ENCODE measurements around the gene DIAPH3.

The DIAPH3 gene

GRCh38 chr13:60152904-60153303, 10.8 kb downstream of the DIAPH3 start:
- DNase-seq (ENCODE audit: low read depth in 1 of 2, low spot score in 1 of 2), result no peak

- DNase-seq (ENCODE audit: low read depth in 1 of 2, low spot score in 1 of 2), result no peak
These were observed 11.6 kb downstream of the DIAPH3 start for GRCh38 chr13:60152114-60152513.

GRCh38 chr13:60150538-60150937, 13.2 kb downstream of the DIAPH3 start:
- no peak for DNase-seq (ENCODE audit: low read depth in 1 of 2, low spot score in 1 of 2)

- DNase-seq (ENCODE audit: low read depth in 1 of 2, low spot score in 1 of 2), result no peak
These were observed 14.8 kb downstream of the DIAPH3 start for GRCh38 chr13:60148918-60149317.

- DNase-seq (ENCODE audit: low read depth in 1 of 2, low spot score in 1 of 2), result no peak
These were observed 16.4 kb downstream of the DIAPH3 start for GRCh38 chr13:60147361-60147760.

GRCh38 chr13:60146471-60146870, 17.3 kb downstream of the DIAPH3 start:
- no peak for DNase-seq (ENCODE audit: low read depth in 1 of 2, low spot score in 1 of 2)

- no peak for DNase-seq (ENCODE audit: low read depth in 1 of 2, low spot score in 1 of 2)
These were observed 20.0 kb downstream of the DIAPH3 start for GRCh38 chr13:60143775-60144174.

GRCh38 chr13:60139272-60139671, 24.5 kb downstream of the DIAPH3 start:
- DNase-seq (ENCODE audit: low read depth in 1 of 2, low spot score in 1 of 2), result no peak

- DNase-seq (ENCODE audit: low read depth in 1 of 2, low spot score in 1 of 2), result no peak
These were observed 25.1 kb downstream of the DIAPH3 start for GRCh38 chr13:60138674-60139073.

- no peak for DNase-seq (ENCODE audit: low read depth in 1 of 2, low spot score in 1 of 2)
These were observed 25.7 kb downstream of the DIAPH3 start for GRCh38 chr13:60137911-60138560.

- DNase-seq (ENCODE audit: low read depth in 1 of 2, low spot score in 1 of 2), result no peak
These were observed 28.4 kb downstream of the DIAPH3 start for GRCh38 chr13:60135344-60135743.

- no peak for DNase-seq (ENCODE audit: low read depth in 1 of 2, low spot score in 1 of 2)
These were observed 29.4 kb downstream of the DIAPH3 start for GRCh38 chr13:60134376-60134775.

- no peak for DNase-seq (ENCODE audit: low read depth in 1 of 2, low spot score in 1 of 2)
These were observed 42.4 kb downstream of the DIAPH3 start for GRCh38 chr13:60121337-60121687.

GRCh38 chr13:60120617-60121336, 43.0 kb downstream of the DIAPH3 start:
- DNase-seq (ENCODE audit: low read depth in 1 of 2, low spot score in 1 of 2), result no peak

GRCh38 chr13:60118696-60119400, 44.9 kb downstream of the DIAPH3 start:
- DNase-seq (ENCODE audit: low read depth in 1 of 2, low spot score in 1 of 2), result no peak

- DNase-seq (ENCODE audit: low read depth in 1 of 2, low spot score in 1 of 2), result no peak
These were observed 49.2 kb downstream of the DIAPH3 start for GRCh38 chr13:60114499-60115028.

GRCh38 chr13:60112771-60113170, 51.0 kb downstream of the DIAPH3 start:
- DNase-seq (ENCODE audit: low read depth in 1 of 2, low spot score in 1 of 2), result no peak

- no peak for DNase-seq (ENCODE audit: low read depth in 1 of 2, low spot score in 1 of 2)
These were observed 52.0 kb downstream of the DIAPH3 start for GRCh38 chr13:60111691-60112090.

GRCh38 chr13:60109285-60109684, 54.4 kb downstream of the DIAPH3 start:
- no peak for DNase-seq (ENCODE audit: low read depth in 1 of 2, low spot score in 1 of 2)

- no peak for DNase-seq (ENCODE audit: low read depth in 1 of 2, low spot score in 1 of 2)
These were observed 55.1 kb downstream of the DIAPH3 start for GRCh38 chr13:60108589-60108988.

GRCh38 chr13:60099631-60100420, 63.9 kb downstream of the DIAPH3 start:
- no peak for DNase-seq (ENCODE audit: low read depth in 1 of 2, low spot score in 1 of 2)
